GM19395 (cell line): ENCODE results near the gene PHEX.

ENCODE experiments used
- ATAC-seq: cut with Tn5 transposase; IDR thresholded peaks from one replicate; pipeline ENCODE4 v1.9.1; 2021; ENCODE audit warnings: mild to moderate bottlenecking, moderate library complexity; ENCODE audit not compliant: unreplicated experiment

The PHEX gene

DNA sequence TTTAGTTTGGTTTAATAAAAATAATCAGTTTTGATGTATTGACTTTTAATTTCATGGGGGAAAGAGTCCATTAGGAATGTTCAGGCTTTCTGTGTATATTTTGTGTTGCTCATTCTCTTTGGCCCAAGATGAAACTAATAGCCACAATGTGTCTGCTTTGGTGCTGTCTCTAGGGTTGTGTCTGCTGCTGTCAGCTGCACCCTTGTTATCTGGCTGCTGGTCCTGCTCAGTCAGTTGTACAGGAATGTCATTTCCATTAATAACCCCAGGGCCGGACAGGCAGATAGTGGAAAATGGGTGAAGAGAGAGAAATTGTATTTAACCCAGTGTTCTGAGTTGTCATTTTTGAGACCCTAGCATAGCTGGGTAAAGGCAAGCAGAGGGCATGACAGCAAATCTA lies 115.1 kb downstream of the PHEX start:
- ATAC-seq = no peak

DNA sequence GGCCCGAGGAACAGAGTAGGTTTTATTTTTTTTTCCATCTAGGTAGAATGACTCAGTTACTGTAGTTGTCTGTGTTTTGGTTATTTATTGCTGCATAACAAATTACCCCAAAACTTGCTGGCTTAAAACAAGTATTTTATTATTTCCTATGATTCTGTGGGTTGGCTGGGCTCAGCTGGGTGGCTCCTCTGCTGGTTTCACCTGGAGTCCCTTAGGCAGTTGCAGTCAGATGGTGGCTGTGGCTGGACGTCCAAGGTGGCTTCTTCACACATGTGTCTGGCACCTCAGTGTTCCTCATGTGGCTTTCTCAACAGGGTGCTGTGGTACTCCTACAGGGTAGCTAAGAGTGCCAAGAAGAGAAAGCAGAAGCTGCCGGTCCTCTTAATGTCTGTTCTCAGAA lies 115.8 kb downstream of the PHEX start:
- ATAC-seq = no peak

- ATAC-seq = no peak
Measured at GRCh38 chrX:22148565-22148964, 116.4 kb downstream of the PHEX start.

DNA sequence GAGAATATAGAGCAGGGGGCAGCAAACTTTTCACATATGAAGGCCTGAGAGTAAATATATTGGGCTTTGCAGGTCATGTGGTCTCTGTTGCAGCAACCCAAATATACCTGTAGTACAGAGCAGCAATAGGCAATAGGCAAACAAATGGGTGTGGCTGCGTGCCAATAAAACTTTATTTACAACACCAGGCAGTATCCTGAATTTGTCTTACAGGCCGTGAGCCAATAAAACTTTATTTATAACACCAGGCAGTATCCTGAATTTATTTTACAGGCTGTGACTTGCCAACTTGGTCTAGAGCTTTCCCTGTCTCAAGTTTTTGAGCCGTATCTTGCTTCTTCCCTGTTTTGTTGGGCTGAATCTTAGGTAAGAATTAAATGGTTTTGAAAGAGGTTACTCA lies 118.2 kb downstream of the PHEX start:
- ATAC-seq = no peak

- ATAC-seq = no peak
Measured at GRCh38 chrX:22155126-22155525, 123.0 kb downstream of the PHEX start.

GRCh38 chrX:22159071-22159470 lies 126.9 kb downstream of the PHEX start:
- no peak for ATAC-seq

DNA sequence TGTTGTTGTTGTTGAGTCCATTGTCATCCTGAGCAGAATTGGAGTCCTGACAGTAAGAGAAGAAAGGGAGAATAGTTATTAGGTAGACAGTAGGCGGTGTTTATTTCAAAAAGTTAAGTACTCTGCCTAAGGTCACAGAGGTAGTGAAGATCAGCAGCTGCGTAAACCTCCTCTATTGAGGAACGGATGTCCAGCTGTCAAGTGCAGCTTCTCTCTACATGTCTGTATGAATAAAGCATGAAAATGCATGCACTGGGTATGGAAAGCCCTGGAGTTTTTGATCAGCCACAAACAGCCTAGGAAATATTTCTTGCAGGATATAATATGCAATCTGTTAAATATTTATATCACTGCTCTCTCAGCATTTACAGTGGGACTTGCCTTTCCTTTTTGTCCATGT lies 131.2 kb downstream of the PHEX start:
- no peak for ATAC-seq

- no peak for ATAC-seq
Measured at GRCh38 chrX:22164770-22165388, 132.8 kb downstream of the PHEX start.

DNA sequence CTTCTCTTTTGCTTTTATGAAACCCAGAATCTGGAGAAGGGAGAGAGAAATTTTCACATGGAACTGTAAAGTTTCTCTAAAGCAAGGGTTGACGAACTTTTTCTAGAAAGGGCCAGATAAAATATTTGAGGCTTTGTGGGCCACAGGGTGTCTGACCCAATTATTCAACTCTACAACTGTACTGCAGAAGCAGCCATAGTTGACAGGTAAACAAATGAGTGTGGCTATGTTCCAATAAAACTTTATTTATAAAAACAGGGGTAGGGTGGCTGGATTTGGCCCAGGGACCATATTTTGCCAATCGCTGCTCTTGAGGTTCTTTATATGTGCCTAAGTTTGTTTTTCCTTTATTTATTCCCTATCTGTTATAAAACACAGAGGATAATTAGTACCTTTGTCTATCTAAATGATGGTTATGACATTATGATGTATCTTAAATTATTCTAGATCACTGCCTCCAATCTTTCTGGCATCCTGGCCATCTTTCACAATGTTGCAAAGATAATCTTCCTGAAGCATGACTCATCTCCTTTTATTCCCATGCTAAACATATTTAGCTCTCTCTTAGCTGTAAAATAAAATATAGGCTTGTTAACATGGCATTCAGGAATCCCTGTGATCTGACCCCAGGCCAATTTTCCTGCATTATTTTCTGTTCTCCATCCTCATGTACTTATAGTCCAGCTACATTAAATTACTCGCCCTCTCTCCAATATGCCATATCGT lies 133.8 kb downstream of the PHEX start:
- ATAC-seq = no peak

DNA sequence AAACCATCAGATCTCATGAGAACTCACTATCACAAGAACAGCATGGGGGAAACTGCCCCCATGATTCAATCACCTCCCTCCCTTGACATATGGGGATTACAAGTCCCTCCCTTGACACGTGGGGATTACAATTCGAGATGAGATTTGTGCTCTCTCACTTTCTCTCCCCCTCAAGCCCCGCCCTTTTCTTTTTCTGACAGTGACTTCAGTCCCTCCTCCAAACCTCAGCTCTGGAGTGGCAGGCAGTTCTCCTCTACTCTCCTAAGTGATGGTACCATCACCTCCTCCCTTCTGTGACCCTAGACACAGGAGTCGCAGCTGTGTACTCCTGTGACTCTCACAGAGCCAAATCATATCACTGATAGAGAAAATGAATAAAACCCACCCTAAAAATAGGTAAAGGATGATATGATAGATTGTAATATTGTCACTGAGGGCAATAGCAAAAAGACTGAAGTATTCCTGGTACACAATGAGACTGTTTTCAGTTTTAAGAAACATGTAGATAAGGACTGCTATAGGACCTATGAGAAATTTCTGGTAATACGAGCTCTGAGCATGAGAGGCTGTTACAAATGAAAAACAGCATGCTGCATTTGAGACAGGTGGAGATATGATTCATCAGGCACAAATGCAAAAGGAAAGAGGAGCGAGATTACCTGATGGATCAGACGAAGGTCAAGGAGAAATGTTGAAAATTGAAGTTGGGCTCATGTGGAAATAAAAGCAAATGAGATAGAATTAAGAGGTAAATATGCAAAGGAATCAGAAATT lies 139.3 kb downstream of the PHEX start:
- no peak for ATAC-seq

GRCh38 chrX:22173966-22174365 lies 141.8 kb downstream of the PHEX start:
- no peak for ATAC-seq

GRCh38 chrX:22177950-22178515 lies 145.9 kb downstream of the PHEX start:
- no peak for ATAC-seq

DNA sequence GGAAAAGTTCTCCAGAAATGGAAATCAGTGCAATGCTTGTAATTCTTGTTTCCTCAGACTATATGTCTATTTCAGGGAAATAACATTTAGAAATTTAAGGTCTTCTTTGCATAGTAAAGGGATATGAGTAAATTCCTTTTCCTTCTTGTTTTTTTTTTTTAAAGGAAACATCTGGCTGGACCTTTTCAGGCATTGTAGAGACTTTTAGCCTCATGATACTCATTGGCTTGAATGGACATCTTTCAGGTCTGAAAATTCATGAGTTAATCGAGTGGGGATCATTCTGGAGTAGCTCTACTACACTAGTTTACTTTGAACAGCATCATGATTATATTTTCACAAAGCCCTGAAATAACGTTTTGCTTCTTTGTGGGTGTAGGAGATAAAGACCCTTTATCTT lies 152.0 kb downstream of the PHEX start:
- ATAC-seq = no peak

DNA sequence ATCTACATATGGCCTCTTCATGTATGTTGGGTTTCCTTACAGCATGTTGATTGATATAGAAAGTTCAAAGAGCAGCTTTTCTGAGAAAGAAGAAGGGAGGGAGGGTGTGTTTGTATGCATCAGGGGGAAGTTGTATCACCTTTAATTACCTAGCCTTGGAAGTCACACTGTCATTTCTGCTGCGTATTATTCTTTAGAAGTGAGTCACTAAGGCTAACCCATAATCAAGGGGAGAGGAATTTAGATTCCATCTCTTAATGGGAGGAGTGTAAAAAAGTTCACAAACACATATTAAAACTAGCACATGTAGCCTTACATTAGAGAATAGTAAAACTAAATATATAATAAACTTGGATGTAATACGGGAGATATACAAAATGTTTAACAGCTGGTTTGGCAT lies 154.0 kb downstream of the PHEX start:
- ATAC-seq = no peak

- peak; percentile 96 for ATAC-seq
Measured at GRCh38 chrX:22192419-22193060, 160.4 kb downstream of the PHEX start.

DNA sequence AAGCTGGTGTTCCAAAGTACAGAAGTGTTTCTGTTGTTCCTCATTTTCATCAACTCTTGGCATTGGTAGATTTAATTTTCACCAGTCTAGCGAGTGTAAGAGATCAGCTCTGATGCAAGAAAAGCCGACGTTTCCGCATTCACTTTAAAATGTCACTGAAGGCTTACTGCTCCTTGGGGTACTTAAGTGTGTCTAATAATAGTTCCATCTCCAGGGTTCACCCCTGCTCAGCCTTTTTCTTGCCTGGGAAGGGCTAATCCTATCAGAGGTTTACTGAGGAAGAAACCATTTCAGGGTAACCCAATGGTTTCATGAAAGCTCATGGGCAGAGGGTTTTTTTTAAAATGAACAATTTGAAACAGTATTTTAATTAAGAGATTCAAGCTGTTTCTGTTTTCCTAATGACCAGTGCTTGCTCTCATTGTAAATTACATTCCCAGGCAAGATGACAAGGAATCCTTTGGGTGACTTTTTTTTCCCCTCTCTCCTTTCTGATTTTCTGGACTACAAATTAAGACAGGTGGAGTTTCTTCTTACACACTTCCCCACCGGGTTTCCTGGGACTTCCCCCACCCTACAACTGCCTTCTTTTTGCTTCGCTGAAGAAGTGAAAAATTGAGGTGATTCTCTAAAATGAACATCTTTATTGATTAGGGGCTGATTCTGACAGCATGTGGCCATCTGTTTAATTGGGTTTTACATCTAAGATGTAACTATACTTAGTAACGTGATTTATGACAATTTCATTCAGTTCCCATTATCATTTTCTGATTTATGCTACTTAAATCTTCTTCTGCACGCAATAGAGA lies 161.9 kb downstream of the PHEX start:
- peak; percentile 56 for ATAC-seq

- ATAC-seq = no peak
Measured at GRCh38 chrX:22194660-22194945, 162.5 kb downstream of the PHEX start.

DNA sequence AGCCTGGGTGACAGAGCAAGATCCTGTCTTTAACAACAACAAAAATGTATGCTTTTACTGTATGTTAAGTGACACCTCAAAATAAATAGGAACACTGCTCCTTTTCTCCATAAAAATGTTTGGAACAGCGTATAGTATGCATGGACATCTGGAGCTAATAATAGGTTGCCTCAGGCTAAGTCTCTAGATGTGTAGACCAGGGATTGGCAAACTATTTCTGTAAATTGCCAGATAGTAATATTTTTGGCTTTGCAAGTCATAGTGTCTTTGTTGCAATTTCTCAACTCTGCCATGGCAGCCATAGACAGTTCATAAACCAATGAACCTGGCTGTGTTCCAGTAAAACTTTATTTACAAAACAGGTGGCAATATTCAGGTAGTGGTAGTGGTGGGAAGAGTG lies 164.0 kb downstream of the PHEX start:
- no peak for ATAC-seq

DNA sequence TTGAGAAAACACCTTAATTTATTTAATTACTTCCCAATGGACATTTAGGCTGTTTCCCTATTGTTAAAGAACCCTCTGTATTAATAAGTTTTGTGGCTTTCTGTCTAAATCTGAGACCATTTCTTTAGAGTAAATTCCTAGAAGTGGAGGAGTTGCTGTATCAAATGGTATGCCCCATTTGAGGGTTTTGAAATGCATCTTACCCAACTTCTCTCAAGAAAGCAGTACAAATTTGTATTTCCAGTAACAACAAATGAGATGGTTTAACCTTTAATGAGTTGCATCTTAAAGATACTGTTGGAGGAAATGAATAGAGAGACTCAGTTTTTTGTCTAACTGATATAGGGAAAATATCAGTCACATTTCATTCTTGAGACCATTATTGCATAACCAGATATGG lies 170.1 kb downstream of the PHEX start:
- ATAC-seq = no peak

- no peak for ATAC-seq
Measured at GRCh38 chrX:22203186-22203585, 171.1 kb downstream of the PHEX start.

DNA sequence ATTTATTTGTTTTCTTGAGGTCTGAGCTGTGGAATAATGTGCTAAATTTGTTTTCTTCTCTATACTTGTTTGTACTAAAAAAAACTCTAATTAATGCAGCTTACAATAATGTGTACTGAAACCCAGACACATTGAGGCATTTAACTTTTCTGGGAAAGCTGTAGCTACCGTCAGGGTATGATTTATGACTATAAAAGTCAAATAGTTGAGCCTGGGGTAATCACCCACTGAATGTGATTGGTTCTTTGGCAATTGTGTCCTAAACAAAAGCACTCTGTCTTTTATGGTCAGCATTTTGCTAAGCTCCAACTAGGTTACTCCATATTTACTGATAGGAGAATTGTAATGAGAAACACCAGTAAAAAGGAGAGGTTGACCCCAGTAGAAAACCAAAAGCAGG lies 174.7 kb downstream of the PHEX start:
- ATAC-seq = no peak
